BLaER1 treated with 17β-estradiol and CSF1 and Interleukin-3, amounts not matched to agents 10 nM and 100 nM (cell line): ENCODE data around the gene BTK.

Source experiments
- H3K27ac ChIP-seq, 11 experiments: shearing (Covaris generic); formaldehyde crosslinking; 2 replicates each; pipeline ENCODE4 v1.8.1; 2022
- H3K27me3 ChIP-seq, 11 experiments: shearing (Covaris generic); formaldehyde crosslinking; 2 replicates each; pipeline ENCODE4 v1.8.1; 2022
- H3K36me3 ChIP-seq, 11 experiments: shearing (Covaris generic); formaldehyde crosslinking; 2 replicates each; pipeline ENCODE4 v1.8.1; 2022
- H3K4me1 ChIP-seq, 10 experiments: shearing (Covaris generic); formaldehyde crosslinking; 2 replicates each; pipeline ENCODE4 v1.8.1; 2022
- H3K4me2 ChIP-seq, 11 experiments: shearing (Covaris generic); formaldehyde crosslinking; 2 replicates each; pipeline ENCODE4 v1.8.1; 2022
- H3K4me3 ChIP-seq, 10 experiments: shearing (Covaris generic); formaldehyde crosslinking; 2 replicates each; pipeline ENCODE4 v1.8.1; 2022
- H3K9ac ChIP-seq, 11 experiments: shearing (Covaris generic); formaldehyde crosslinking; 2 replicates each; pipeline ENCODE4 v1.8.1; 2022
- H3K9me3 ChIP-seq, 11 experiments: shearing (Covaris generic); formaldehyde crosslinking; replicated peaks in 1 of 11; 2 replicates each; pipeline ENCODE4 v1.8.1; 2022
- H4K20me1 ChIP-seq, 11 experiments: shearing (Covaris generic); formaldehyde crosslinking; 2 replicates each; pipeline ENCODE4 v1.8.1; 2022
- Cebpa-rat ChIP-seq, 11 experiments: shearing (Covaris generic); IDR thresholded peaks; 2 replicates each; pipeline ENCODE4 v1.8.1; 2022

The BTK gene

GRCh38 chrX:101416691-101417090, 30.7 kb upstream of the BTK start:
- H3K9ac ChIP-seq = no peak overlapping the region
- no peak for TF ChIP-seq Cebpa-rat (IDR thresholded peaks at IDR 0.05)
- no peaks in the 10 kb centered on the region for H3K9me3 ChIP-seq
- H3K4me1 ChIP-seq = peaks cover 13 to 54% (median 20%) of the 10 kb centered on the region in 10 experiments
- no peak overlapping the region for H3K27ac ChIP-seq
- H3K36me3 ChIP-seq = peaks cover 12 to 27% (median 15%) of the 10 kb centered on the region in 11 experiments
- peaks cover 0 to 16% (median 9%) of the 10 kb centered on the region in 11 experiments; a peak in 9 of 22 replicates for H4K20me1 ChIP-seq
- H3K4me3 ChIP-seq = no peak overlapping the region
- peaks cover 0 to 15% (median 9%) of the 10 kb centered on the region in 11 experiments; a peak in 9 of 22 replicates for H3K27me3 ChIP-seq
- peak overlapping the region in 1 of 11 experiments; percentile 83; a peak in 2 of 22 replicates for H3K4me2 ChIP-seq

- Histone ChIP-seq H3K9me3 (no peaks in the 10 kb centered on the region), H3K4me2 (peak overlapping the region; percentile 28 to 71 (median 50)), H3K9ac (peak overlapping the region; percentile 7 to 67 (median 40); a peak in 16 of 22 replicates), H3K36me3 (peaks cover 12 to 27% (median 16%) of the 10 kb centered on the region in 11 experiments), H3K4me1 (peaks cover 18 to 65% (median 26%) of the 10 kb centered on the region in 10 experiments), H3K27ac (peak overlapping the region in 10 of 11 experiments; percentile 15 to 58 (median 36); a peak in 12 of 22 replicates), H4K20me1 (peaks cover 0 to 23% (median 11%) of the 10 kb centered on the region in 11 experiments; a peak in 11 of 22 replicates), H3K27me3 (peaks cover 0 to 15% (median 9%) of the 10 kb centered on the region in 11 experiments; a peak in 9 of 22 replicates), H3K4me3 (no peak overlapping the region)
- no peak for TF ChIP-seq Cebpa-rat (IDR thresholded peaks at IDR 0.05)
Measured at GRCh38 chrX:101415180-101416145, 29.5 kb upstream of the BTK start.

- no peak for TF ChIP-seq Cebpa-rat (IDR thresholded peaks at IDR 0.05)
- Histone ChIP-seq H3K36me3 (peaks cover 12 to 27% (median 16%) of the 10 kb centered on the region in 11 experiments), H3K9ac (no peak overlapping the region), H4K20me1 (peaks cover 0 to 27% (median 11%) of the 10 kb centered on the region in 11 experiments; a peak in 11 of 22 replicates), H3K4me3 (no peak overlapping the region), H3K27me3 (no peaks in the 10 kb centered on the region), H3K27ac (no peak overlapping the region), H3K9me3 (peaks cover 0 to 12% (median 5%) of the 10 kb centered on the region in 11 experiments; a peak in 4 of 22 replicates), H3K4me1 (peaks cover 21 to 59% (median 26%) of the 10 kb centered on the region in 10 experiments), H3K4me2 (peak overlapping the region in 5 of 11 experiments; percentile 1 to 66 (median 47); a peak in 8 of 22 replicates)
Measured at GRCh38 chrX:101411984-101412383, 26.0 kb upstream of the BTK start.

GRCh38 chrX:101410461-101410860, 24.5 kb upstream of the BTK start:
- H3K27ac ChIP-seq = peak overlapping the region in 1 of 11 experiments; percentile 4; a peak in 1 of 22 replicates
- peak overlapping the region; percentile 33 to 77 (median 68); a peak in 21 of 22 replicates for H3K4me2 ChIP-seq
- H4K20me1 ChIP-seq = peaks cover 0 to 27% (median 11%) of the 10 kb centered on the region in 11 experiments; a peak in 11 of 22 replicates
- H3K4me1 ChIP-seq = peaks cover 15 to 52% (median 25%) of the 10 kb centered on the region in 10 experiments
- H3K36me3 ChIP-seq = peaks cover 12 to 30% (median 17%) of the 10 kb centered on the region in 11 experiments
- H3K9me3 ChIP-seq = peaks cover 0 to 12% (median 5%) of the 10 kb centered on the region in 11 experiments; a peak in 5 of 22 replicates
- TF ChIP-seq Cebpa-rat (IDR thresholded peaks at IDR 0.05) = no peak
- H3K9ac ChIP-seq = peak overlapping the region in 5 of 11 experiments; percentile 0 to 95 (median 94); a peak in 7 of 22 replicates
- no peaks in the 10 kb centered on the region for H3K27me3 ChIP-seq
- peak overlapping the region in 5 of 10 experiments; percentile 55 to 81 (median 71); a peak in 7 of 20 replicates for H3K4me3 ChIP-seq

GRCh38 chrX:101409043-101409442, 23.1 kb upstream of the BTK start:
- Histone ChIP-seq H3K27ac (peak overlapping the region; percentile 81 to 97 (median 93)), H3K9ac (peak overlapping the region; percentile 83 to 95 (median 90)), H3K27me3 (no peaks in the 10 kb centered on the region), H3K9me3 (peaks cover 0 to 12% (median 5%) of the 10 kb centered on the region in 11 experiments; a peak in 5 of 22 replicates), H3K36me3 (peaks cover 14 to 40% (median 25%) of the 10 kb centered on the region in 11 experiments), H3K4me3 (peak overlapping the region; percentile 55 to 81 (median 72)), H3K4me1 (peaks cover 7 to 50% (median 17%) of the 10 kb centered on the region in 10 experiments; a peak in 19 of 20 replicates), H4K20me1 (peaks cover 0 to 27% (median 11%) of the 10 kb centered on the region in 11 experiments; a peak in 11 of 22 replicates), H3K4me2 (peak overlapping the region; percentile 45 to 77 (median 69); a peak in 21 of 22 replicates)
- no peak for TF ChIP-seq Cebpa-rat (IDR thresholded peaks at IDR 0.05)

GRCh38 chrX:101408532-101408841, 22.5 kb upstream of the BTK start:
- peaks cover 0 to 12% (median 5%) of the 10 kb centered on the region in 11 experiments; a peak in 5 of 22 replicates for H3K9me3 ChIP-seq
- peaks cover 7 to 51% (median 17%) of the 10 kb centered on the region in 10 experiments; a peak in 19 of 20 replicates for H3K4me1 ChIP-seq
- H3K36me3 ChIP-seq = peaks cover 19 to 40% (median 30%) of the 10 kb centered on the region in 11 experiments
- H3K9ac ChIP-seq = peak overlapping the region; percentile 83 to 95 (median 90)
- H3K27ac ChIP-seq = peak overlapping the region; percentile 81 to 97 (median 93)
- H3K4me2 ChIP-seq = peak overlapping the region in 9 of 11 experiments; percentile 45 to 77 (median 68); a peak in 17 of 22 replicates
- no peak for TF ChIP-seq Cebpa-rat (IDR thresholded peaks at IDR 0.05)
- H3K27me3 ChIP-seq = no peaks in the 10 kb centered on the region
- peaks cover 0 to 27% (median 11%) of the 10 kb centered on the region in 11 experiments; a peak in 11 of 22 replicates for H4K20me1 ChIP-seq
- peak overlapping the region; percentile 55 to 81 (median 72) for H3K4me3 ChIP-seq

- H3K36me3 ChIP-seq = peaks cover 21 to 39% (median 32%) of the 10 kb centered on the region in 11 experiments
- no peak for TF ChIP-seq Cebpa-rat (IDR thresholded peaks at IDR 0.05)
Measured at GRCh38 chrX:101407748-101408531, 21.9 kb upstream of the BTK start, which contains the start of the genes GLA and HNRNPH2. Gene GLA (minus strand): TSS chrX:101407925. CDS start chrX:101407903, 22 bp downstream. Gene HNRNPH2 (plus strand): TSS chrX:101408222. CDS start chrX:101411989, 3,767 bp downstream.

More at GRCh38 chrX:101407748-101408531, 21.9 kb upstream of the BTK start, which contains the start of the genes GLA and HNRNPH2:
- Histone ChIP-seq H3K4me1 (peaks cover 7 to 50% (median 18%) of the 10 kb centered on the region in 10 experiments; a peak in 19 of 20 replicates), H4K20me1 (peaks cover 0 to 27% (median 10%) of the 10 kb centered on the region in 11 experiments; a peak in 11 of 22 replicates), H3K4me2 (peak within 1 kb of the TSS; percentile 65 to 81 (median 70)), H3K27ac (peak within 1 kb of the TSS; percentile 81 to 97 (median 93)), H3K9ac (peak within 1 kb of the TSS; percentile 83 to 95 (median 90)), H3K27me3 (no peaks in the 10 kb centered on the region), H3K9me3 (peaks cover 0 to 15% (median 5%) of the 10 kb centered on the region in 11 experiments; a peak in 5 of 22 replicates), H3K4me3 (peak within 1 kb of the TSS; percentile 64 to 81 (median 72))
